Panc1 (cell line): ENCODE data around the gene RRBP1. TPM values are rescaled to one million over a fixed set of nuclear protein-coding genes. Genes with fewer than 3 reads are reported as not detected.

ENCODE experiments used
- ATAC-seq: fragments of 200-7000 bp; cut with Tn5 transposase; 2 replicates; pipeline ENCODE4 v1.9.1; 2020; ENCODE audit warnings: mild to moderate bottlenecking, moderate library complexity
- BruUV-seq: library from RNA; stranded (reverse); fragments of 400-500 nt; replicated peaks from 2 replicates; lab custom pipeline; 2021; lab: Mats Ljungman, UMichigan
- CTCF ChIA-PET: fragments of 300-600 bp; sonication (Branson Sonifier 250); formaldehyde crosslinking; loops from one replicate; lab custom pipeline; 2022; ENCODE audit warnings: antibody characterized with exemption; lab: Charles Lee
- POLR2A ChIA-PET: fragments of 300-600 bp; sonication (Branson Sonifier 250); formaldehyde crosslinking; loops from one replicate; lab custom pipeline; 2022; ENCODE audit warnings: antibody characterized with exemption; lab: Charles Lee
- DNase-seq: peaks from one replicate; pipeline ENCODE4 v3.0.0-alpha.2; 2010; ENCODE audit warnings: low read depth, low spot score
- H3K27ac ChIP-seq: 2 replicates; pipeline ENCODE4 v1.5.1; 2011; ENCODE audit warnings: mild to moderate bottlenecking, low read length, inconsistent platforms
- H3K27me3 ChIP-seq: fragments of 200-500 bp; sonication (Bioruptor generic); 2 replicates; pipeline ENCODE4 v1.6.0; 2014; ENCODE audit warnings: low read length, inconsistent platforms; ENCODE audit not compliant: control insufficient read depth, insufficient read depth
- H3K36me3 ChIP-seq: fragments of 200-500 bp; sonication (Bioruptor generic); 2 replicates; pipeline ENCODE4 v1.5.1; 2014; ENCODE audit warnings: inconsistent platforms, mild to moderate bottlenecking, low read length, moderate library complexity; ENCODE audit not compliant: control insufficient read depth, insufficient read depth
- H3K4me1 ChIP-seq: 2 replicates; pipeline ENCODE4 v1.5.1; 2011; ENCODE audit warnings: inconsistent platforms, mild to moderate bottlenecking, low read length, moderate library complexity; ENCODE audit not compliant: control insufficient read depth, insufficient read depth
- H3K4me3 ChIP-seq, 2 experiments: 2 replicates each; pipeline ENCODE4 v1.5.1; 2011 to 2012; ENCODE audit warnings: low read depth in 2 of 2, low read length in 2 of 2, mild to moderate bottlenecking in 2 of 2, inconsistent platforms in 1 of 2, moderate library complexity in 1 of 2
- H3K9me3 ChIP-seq: fragments of 200-500 bp; sonication (Bioruptor generic); 2 replicates; pipeline ENCODE4 v1.5.1; 2014; ENCODE audit warnings: low read depth, mild to moderate bottlenecking, inconsistent platforms, low read length, moderate library complexity; ENCODE audit not compliant: control insufficient read depth, insufficient read depth
- CTCF ChIP-seq: fragments of 450-650 bp; IDR thresholded peaks from 2 replicates; pipeline ENCODE4 v1.5.1; 2017; ENCODE audit warnings: mild to moderate bottlenecking
- POLR2AphosphoS5 ChIP-seq: IDR thresholded peaks from 2 replicates; pipeline ENCODE4 v1.6.1; 2012; ENCODE audit warnings: mild to moderate bottlenecking, low read depth, low read length, moderate library complexity
- REST ChIP-seq, 2 experiments: IDR thresholded peaks; 2 replicates each; pipeline ENCODE4 v1.6.1; 2011 to 2012; ENCODE audit warnings: low read depth in 2 of 2, control low read depth in 1 of 2, low read length in 1 of 2, mild to moderate bottlenecking in 1 of 2, moderate library complexity in 1 of 2; ENCODE audit not compliant: insufficient read depth in 1 of 2
- SIN3A ChIP-seq: IDR thresholded peaks from 2 replicates; pipeline ENCODE4 v1.6.1; 2012; ENCODE audit warnings: low read depth, mild to moderate bottlenecking, low read length, moderate library complexity, borderline replicate concordance; ENCODE audit not compliant: insufficient read depth
- TCF7L2 ChIP-seq: IDR thresholded peaks from 2 replicates; pipeline ENCODE4 v1.6.1; 2011; ENCODE audit warnings: mild to moderate bottlenecking, low read depth, low read length, inconsistent platforms
- in situ Hi-C: cut with HindIII; loops from 2 replicates; pipeline ENCODE4 v1.10.0; 2016; ENCODE audit warnings: low sequenced_read_pairs, low pct_unique_long_range_greater_than_20kb
- intact Hi-C: fragments of 100-400 bp; cut with micrococcal nuclease; formaldehyde crosslinking; loops from one replicate; pipeline ENCODE4 v1.10.0; 2022; ENCODE audit not compliant: unreplicated experiment
- total RNA-seq: library from RNA; stranded (reverse); gene quantifications from one replicate; pipeline ENCODE4 v1.2.1, GENCODE V29; 2021; ENCODE audit not compliant: unreplicated experiment

The RRBP1 gene
- total RNA-seq, 1 experiment from 2014 or later: 152 TPM

- POLR2A ChIA-PET: no interaction called here
- Histone ChIP-seq H3K9me3 (no peaks in the 10 kb centered on the region), H3K36me3 (no peaks in the 10 kb centered on the region; the same call in none of the 2 replicates), H3K27me3 (no peaks in the 10 kb centered on the region), H3K4me1 (0 out of 2 replicates have a peak, but pooled peaks cover under 1% of the 10 kb centered on the region), H3K27ac (no peak overlapping the region), H3K4me3 (no peak overlapping the region)
- DNase-seq (no peak), ATAC-seq (no peak)
- no TSS peak for BruUV-seq
- CTCF ChIA-PET: no interaction called here
- in situ Hi-C loops: no loop called here
- no peak for TF ChIP-seq POLR2AphosphoS5
- no peak for TF ChIP-seq REST (IDR thresholded peaks at IDR 0.05; ENCODE audit: insufficient read depth in 1 of 2, low read depth in 2 of 2, low read length in 1 of 2)
- no peak for TF ChIP-seq TCF7L2
- TF ChIP-seq SIN3A: no peak
- TF ChIP-seq CTCF: no peak
- intact Hi-C loops: no loop called here
These were observed 59.1 kb downstream of the RRBP1 start for GRCh38 chr20:17622851-17623508.

- intact Hi-C loops: no loop called here
- ChIA-PET CTCF (interaction anchor here (0.6 kb wide), 1 partner anchor 453 kb away, joined by 6 read pairs; no protein-coding TSS in a partner anchor), POLR2A (no interaction called here)
- in situ Hi-C loops: no loop called here
- Histone ChIP-seq H3K4me3 (no peak overlapping the region), H3K27ac (no peak overlapping the region), H3K36me3 (no peaks in the 10 kb centered on the region; the same call in none of the 2 replicates), H3K4me1 (peaks cover 3% of the 10 kb centered on the region; the same call in 1 of the 2 replicates), H3K9me3 (no peaks in the 10 kb centered on the region), H3K27me3 (no peaks in the 10 kb centered on the region)
- BruUV-seq: no TSS peak
- no peak for DNase-seq
- no peak for TF ChIP-seq CTCF
- TF ChIP-seq POLR2AphosphoS5: no peak
- no peak for TF ChIP-seq REST (IDR thresholded peaks at IDR 0.05; ENCODE audit: insufficient read depth in 1 of 2, low read depth in 2 of 2, low read length in 1 of 2)
- TF ChIP-seq SIN3A: no peak
- TF ChIP-seq TCF7L2: no peak
- ATAC-seq: no peak
These were observed 59.8 kb downstream of the RRBP1 start for GRCh38 chr20:17622086-17622850.
